ENCODE results near the gene DHX58.

DNA sequence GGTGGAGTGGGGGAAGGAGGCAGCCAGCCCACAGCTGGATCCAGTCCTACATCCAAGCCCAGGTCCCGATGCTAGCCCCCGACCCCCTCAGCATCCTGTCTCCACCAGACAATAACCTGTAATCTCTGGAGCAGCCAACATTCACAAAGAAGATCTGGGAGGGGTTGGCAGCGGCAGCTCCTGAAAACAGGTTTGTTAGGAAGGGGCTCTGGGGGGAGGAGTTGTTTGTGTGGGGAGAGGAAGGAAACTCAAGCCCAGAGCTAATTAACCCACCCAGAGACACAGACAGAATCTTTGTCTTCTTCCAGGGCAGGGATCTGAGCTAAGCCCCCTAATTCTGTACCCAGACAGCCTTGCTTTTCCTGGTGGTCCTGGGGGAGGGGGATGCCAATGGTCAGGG lies 57.5 kb downstream of the DHX58 start:
- no peak for TF ChIP-seq POLR2A (IDR thresholded peaks at IDR 0.05)
- TF ChIP-seq, protein P1, sequence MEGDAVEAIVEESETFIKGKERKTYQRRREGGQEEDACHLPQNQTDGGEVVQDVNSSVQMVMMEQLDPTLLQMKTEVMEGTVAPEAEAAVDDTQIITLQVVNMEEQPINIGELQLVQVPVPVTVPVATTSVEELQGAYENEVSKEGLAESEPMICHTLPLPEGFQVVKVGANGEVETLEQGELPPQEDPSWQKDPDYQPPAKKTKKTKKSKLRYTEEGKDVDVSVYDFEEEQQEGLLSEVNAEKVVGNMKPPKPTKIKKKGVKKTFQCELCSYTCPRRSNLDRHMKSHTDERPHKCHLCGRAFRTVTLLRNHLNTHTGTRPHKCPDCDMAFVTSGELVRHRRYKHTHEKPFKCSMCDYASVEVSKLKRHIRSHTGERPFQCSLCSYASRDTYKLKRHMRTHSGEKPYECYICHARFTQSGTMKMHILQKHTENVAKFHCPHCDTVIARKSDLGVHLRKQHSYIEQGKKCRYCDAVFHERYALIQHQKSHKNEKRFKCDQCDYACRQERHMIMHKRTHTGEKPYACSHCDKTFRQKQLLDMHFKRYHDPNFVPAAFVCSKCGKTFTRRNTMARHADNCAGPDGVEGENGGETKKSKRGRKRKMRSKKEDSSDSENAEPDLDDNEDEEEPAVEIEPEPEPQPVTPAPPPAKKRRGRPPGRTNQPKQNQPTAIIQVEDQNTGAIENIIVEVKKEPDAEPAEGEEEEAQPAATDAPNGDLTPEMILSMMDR (IDR thresholded peaks at IDR 0.05): no peak
